ENCODE measurements around the gene SYNGR2. TPM values are rescaled to one million over a fixed set of nuclear protein-coding genes. Genes with fewer than 3 reads are reported as not detected.
"Not testable (repeated sequence)": the region's sequence is repeated elsewhere in the genome, so short reads cannot be mapped to it uniquely, and the experiment has no call there.

The SYNGR2 gene
- total RNA-seq, 2 experiments from 2014 or later = 160 to 170 TPM

- ChIA-PET CTCF (interaction anchor here (0.6 to 1.0 kb wide), 3 partner anchors 32 to 129 kb away, joined by 3 read pairs; no protein-coding TSS in a partner anchor), POLR2A (no interaction called here)
These were observed 16.8 kb upstream of the SYNGR2 start for GRCh38 chr17:78151514-78152008.

GRCh38 chr17:78154903-78155811, 13.2 kb upstream of the SYNGR2 start:
- ChIA-PET POLR2A (no interaction called here), CTCF (interaction anchor here (0.6 to 0.7 kb wide), 2 partner anchors 18 to 283 kb away, joined by 3 to 4 read pairs; no protein-coding TSS in a partner anchor)

- CTCF ChIA-PET = interaction anchor here (0.7 kb wide), 1 partner anchor 37 kb away, joined by 3 read pairs; no protein-coding TSS in a partner anchor
- POLR2A ChIA-PET = no interaction called here
These were observed 8.7 kb upstream of the SYNGR2 start for GRCh38 chr17:78159575-78160158.

GRCh38 chr17:78163881-78164747, 4.3 kb upstream of the SYNGR2 start:
- ChIA-PET POLR2A (no interaction called here), CTCF (no interaction called here)

- ChIA-PET POLR2A (no interaction called here), CTCF (no interaction called here)
These were observed 3.4 kb upstream of the SYNGR2 start for GRCh38 chr17:78164748-78165607.

- ChIA-PET CTCF (no interaction called here), POLR2A (no interaction called here)
These were observed 2.0 kb upstream of the SYNGR2 start for GRCh38 chr17:78166416-78166815.

DNA sequence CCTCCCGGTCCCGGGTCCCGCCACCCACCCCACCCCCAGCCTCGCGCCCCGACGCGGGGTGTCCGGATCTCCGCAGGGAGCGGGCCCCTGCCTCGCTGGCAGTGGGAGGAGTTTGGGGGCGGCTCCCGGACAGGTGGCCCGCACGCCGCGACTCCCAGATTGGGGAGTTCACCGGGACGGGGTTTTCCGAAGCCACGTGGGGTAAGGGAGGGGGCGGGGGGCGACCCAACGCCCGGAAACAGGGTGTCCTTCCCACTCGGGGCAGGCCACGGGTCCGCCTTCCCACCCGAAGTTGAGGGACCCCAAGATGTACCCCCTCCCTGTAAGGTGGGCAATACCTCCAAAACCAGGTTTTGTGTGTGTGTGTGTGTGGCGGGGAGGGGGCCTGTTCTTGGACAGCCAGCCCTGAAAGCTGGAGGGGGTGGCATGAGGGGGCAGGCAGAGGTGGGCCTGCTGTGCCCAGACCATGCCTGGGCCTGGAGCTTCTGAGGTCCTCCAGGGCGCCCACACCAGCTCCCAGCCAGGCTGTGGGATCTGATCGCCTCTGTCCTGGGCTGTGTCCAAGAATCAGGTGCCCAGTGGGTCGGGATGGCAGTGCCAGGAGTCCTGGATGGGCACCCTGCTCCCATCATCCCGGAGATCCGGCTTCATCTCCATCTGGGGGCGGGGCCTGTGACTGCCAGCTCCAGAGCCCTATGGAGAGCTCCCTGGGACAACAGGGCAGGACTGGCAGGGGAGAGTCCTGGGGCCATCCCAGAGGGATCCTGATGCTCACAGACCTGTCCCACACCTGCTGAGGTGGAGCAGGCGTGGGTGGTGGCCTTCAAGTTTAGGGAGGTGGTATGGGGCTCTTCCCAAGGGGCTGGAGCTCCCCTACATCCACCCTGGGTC, 767 bp downstream of the SYNGR2 start:
- CTCF ChIA-PET = interaction anchor here (0.8 to 2.3 kb wide), 6 partner anchors 11 to 82 kb away, joined by 3 to 9 read pairs (median 5); partner anchors contain the start of gene TMC8
- POLR2A ChIA-PET = interaction anchor here (0.6 to 1.1 kb wide), 4 partner anchors 26 to 78 kb away, joined by 3 to 5 read pairs (median 4); no protein-coding TSS in a partner anchor

DNA sequence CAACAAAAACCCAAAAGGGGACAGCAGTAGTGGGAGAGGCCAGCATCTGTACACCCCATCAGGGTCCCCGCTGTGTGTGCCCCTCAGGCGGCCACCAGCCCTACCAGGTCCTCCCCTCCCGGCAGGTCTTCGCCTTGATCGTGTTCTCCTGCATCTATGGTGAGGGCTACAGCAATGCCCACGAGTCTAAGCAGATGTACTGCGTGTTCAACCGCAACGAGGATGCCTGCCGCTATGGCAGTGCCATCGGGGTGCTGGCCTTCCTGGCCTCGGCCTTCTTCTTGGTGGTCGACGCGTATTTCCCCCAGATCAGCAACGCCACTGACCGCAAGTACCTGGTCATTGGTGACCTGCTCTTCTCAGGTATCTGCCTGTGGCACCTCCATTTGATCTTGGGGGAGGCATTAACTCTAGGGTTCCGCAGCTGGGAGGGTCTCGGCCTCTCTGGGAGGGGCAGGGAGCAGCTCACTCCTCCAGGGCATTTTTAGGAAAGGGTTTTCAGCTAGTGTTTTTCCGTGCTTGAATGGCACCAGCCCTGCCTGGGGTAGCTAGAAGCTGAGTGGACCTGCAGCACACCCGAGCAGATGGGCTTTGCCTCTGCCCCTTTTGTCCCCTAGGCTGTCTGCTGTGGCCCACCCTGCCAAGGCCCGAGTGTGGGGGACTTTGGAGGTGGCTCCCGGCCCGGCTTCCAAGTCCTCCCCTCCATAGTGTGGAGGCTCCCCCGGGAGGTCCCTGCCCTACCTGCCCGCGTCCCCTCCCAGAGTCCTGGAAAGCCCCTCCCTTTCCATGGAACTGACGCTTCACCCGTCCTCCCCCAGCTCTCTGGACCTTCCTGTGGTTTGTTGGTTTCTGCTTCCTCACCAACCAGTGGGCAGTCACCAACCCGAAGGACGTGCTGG, 2.6 kb downstream of the SYNGR2 start:
- ChIA-PET POLR2A (no interaction called here), CTCF (interaction anchor here (2.3 kb wide), 1 partner anchor 58 kb away, joined by 9 read pairs; no protein-coding TSS in a partner anchor)

DNA sequence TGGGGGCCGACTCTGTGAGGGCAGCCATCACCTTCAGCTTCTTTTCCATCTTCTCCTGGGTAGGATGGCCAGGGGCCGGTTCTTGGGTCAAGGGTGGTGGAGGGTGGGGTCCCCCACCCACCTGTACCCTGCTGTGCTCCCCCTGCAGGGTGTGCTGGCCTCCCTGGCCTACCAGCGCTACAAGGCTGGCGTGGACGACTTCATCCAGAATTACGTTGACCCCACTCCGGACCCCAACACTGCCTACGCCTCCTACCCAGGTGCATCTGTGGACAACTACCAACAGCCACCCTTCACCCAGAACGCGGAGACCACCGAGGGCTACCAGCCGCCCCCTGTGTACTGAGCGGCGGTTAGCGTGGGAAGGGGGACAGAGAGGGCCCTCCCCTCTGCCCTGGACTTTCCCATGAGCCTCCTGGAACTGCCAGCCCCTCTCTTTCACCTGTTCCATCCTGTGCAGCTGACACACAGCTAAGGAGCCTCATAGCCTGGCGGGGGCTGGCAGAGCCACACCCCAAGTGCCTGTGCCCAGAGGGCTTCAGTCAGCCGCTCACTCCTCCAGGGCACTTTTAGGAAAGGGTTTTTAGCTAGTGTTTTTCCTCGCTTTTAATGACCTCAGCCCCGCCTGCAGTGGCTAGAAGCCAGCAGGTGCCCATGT, 3.3 kb downstream of the SYNGR2 start:
- POLR2A ChIA-PET = not testable (repeated sequence)
- CTCF ChIA-PET = interaction anchor here (1.6 kb wide), 1 partner anchor 80 kb away, joined by 4 read pairs; no protein-coding TSS in a partner anchor

DNA sequence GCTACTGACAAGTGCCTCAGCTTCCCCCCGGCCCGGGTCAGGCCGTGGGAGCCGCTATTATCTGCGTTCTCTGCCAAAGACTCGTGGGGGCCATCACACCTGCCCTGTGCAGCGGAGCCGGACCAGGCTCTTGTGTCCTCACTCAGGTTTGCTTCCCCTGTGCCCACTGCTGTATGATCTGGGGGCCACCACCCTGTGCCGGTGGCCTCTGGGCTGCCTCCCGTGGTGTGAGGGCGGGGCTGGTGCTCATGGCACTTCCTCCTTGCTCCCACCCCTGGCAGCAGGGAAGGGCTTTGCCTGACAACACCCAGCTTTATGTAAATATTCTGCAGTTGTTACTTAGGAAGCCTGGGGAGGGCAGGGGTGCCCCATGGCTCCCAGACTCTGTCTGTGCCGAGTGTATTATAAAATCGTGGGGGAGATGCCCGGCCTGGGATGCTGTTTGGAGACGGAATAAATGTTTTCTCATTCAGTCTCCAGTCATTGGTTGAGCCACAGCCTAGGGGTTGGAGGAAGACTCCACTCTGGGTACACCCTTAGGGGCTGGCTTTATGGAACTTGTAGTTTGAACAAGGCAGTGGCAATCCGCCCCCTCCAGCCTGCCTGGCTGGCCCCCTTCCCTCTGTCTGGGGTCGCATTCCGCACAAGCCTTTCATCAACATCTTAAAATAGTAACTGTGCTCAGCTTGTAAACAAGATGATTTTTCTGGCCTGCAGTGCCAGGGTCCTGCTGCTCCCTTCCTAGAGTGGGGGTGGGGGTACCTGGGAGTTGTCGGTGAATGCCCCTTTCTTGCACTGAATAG, 4.1 kb downstream of the SYNGR2 start:
- POLR2A ChIA-PET = no interaction called here
- CTCF ChIA-PET = interaction anchor here (1.6 kb wide), 1 partner anchor 79 kb away, joined by 4 read pairs; no protein-coding TSS in a partner anchor

DNA sequence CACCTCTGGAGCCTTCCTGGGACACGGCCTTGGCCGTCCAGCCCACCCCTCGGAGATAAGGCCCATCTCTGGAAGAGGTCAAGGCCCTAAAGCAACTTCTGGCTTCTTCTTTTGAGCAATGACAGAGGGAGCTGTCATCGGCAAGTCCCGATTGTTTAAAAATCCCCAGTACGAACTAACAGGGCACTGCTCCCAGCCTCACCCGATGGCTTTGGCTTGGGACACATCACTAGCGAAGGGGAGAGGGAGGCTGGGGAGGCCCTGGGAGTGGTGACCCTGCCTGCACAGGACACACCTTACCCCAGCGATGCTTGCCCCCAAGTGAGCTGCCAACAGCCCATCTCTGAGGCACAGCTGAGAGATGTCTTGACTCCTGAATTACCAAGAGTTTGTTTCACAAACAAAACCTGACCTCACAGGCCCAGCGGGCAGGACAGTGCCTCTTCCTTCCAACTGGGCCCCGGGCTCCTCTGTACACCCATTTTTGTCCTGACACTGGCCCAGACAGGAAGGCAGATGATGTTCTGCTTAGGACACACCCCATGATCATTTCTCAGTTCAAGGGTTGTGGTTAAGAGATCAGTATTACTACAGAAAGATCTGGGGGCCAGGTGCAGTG, 4.8 kb downstream of the SYNGR2 start:
- POLR2A ChIA-PET = interaction anchor here (1.1 kb wide), 1 partner anchor 13 kb away, joined by 3 read pairs; no protein-coding TSS in a partner anchor
- CTCF ChIA-PET = interaction anchor here (1.6 kb wide), 1 partner anchor 78 kb away, joined by 4 read pairs; no protein-coding TSS in a partner anchor

GRCh38 chr17:78174346-78174869, 6.0 kb downstream of the SYNGR2 start:
- ChIA-PET CTCF (interaction anchor here (1.2 to 1.8 kb wide), 2 partner anchors 9 to 37 kb away, joined by 3 to 4 read pairs; no protein-coding TSS in a partner anchor), POLR2A (interaction anchor here (3.0 kb wide), 1 partner anchor 12 kb away, joined by 11 read pairs; the partner anchor contains the start of genes AFMID and TK1)

DNA sequence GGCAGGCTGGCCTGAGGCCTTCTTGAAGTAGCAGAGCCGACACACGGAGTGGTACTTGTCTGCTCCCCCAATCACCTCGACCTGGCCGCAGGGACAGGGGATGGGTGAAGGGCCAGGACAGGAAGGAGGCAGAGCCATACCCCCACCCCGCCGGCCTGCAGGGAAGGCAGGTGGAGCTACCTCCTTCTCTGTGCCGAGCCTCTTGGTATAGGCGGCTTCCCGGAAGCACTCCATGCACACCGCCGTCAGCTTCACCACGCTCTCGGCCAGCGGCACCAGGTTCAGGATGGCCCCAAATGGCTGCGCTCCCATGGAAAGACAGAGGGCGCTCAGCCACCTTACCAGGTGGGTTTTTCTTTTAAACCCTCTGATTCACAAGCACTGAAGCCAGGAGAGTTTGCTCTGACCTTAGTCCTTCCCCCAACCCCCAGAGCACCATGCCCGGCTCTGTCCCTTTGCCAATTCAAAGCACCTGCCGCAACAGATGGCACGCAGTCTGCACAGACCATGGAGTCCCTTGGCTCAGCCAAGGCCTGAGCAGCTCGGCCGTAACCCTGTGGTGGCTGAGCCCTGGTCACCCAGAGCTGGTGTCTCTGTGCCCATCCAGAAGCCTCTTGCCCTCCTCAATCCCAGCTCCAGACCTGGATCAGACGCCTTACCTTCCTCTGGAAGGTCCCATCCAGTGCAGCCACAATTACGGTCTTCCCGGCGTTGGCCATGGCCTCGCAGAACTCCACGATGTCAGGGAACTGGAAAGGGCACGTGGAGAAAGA, 6.7 kb downstream of the SYNGR2 start:
- ChIA-PET POLR2A (interaction anchor here (3.0 kb wide), 1 partner anchor 11 kb away, joined by 11 read pairs; the partner anchor contains the start of genes AFMID and TK1), CTCF (interaction anchor here (0.6 to 2.8 kb wide), 7 partner anchors 9 to 91 kb away, joined by 3 to 14 read pairs (median 4); no protein-coding TSS in a partner anchor)

All from activated CD8-positive, alpha-beta memory T cell treated with anti-CD3 and anti-CD28 coated beads for 36 hours (primary cell).